GM21825 (cell line): Measurements from ENCODE around the gene TTLL11.

ENCODE experiments used
- ATAC-seq: cut with Tn5 transposase; IDR thresholded peaks from one replicate; pipeline ENCODE4 v1.9.1; 2021; ENCODE audit warnings: mild to moderate bottlenecking, moderate library complexity; ENCODE audit not compliant: unreplicated experiment

Gene TTLL11, protein sequence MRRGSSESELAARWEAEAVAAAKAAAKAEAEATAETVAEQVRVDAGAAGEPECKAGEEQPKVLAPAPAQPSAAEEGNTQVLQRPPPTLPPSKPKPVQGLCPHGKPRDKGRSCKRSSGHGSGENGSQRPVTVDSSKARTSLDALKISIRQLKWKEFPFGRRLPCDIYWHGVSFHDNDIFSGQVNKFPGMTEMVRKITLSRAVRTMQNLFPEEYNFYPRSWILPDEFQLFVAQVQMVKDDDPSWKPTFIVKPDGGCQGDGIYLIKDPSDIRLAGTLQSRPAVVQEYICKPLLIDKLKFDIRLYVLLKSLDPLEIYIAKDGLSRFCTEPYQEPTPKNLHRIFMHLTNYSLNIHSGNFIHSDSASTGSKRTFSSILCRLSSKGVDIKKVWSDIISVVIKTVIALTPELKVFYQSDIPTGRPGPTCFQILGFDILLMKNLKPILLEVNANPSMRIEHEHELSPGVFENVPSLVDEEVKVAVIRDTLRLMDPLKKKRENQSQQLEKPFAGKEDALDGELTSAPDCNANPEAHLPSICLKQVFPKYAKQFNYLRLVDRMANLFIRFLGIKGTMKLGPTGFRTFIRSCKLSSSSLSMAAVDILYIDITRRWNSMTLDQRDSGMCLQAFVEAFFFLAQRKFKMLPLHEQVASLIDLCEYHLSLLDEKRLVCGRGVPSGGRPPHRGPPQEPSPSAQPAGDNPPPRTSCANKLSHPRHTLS

DNA sequence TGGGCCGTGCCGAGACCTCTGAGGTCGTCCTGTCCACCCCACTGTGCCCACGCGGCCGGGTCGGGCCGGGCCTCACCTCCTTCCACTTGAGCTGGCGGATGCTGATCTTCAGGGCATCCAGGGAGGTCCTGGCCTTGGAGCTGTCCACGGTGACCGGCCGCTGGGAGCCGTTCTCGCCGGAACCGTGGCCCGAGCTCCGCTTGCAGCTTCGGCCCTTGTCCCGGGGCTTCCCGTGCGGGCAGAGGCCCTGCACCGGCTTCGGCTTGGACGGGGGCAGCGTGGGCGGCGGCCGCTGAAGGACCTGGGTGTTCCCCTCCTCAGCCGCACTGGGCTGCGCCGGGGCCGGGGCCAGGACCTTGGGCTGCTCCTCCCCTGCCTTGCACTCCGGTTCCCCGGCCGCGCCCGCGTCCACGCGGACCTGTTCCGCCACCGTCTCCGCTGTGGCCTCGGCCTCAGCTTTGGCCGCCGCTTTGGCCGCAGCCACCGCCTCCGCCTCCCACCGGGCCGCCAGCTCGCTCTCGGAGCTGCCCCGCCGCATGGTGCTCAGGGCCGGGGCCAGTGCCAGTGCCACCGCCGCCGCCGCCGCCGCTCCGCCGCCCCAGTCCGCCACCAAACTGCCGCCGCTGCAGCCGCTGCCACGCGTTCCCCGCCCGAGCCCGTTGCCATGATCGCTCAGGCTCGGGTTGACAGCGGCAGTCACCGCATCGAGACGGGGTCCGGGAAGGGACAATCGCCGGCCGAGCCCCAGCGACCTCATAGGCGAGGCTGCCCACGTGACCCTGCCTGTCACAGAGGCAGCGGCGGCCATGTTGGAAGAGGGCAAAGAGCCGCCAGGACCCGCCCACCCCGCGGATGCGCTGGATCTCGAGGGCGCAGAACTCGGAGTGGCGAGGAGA lies at the start of gene TTLL11:
Gene TTLL11, minus strand, starts transcription at position 698 of the 896 bp plus-strand sequence. Its CDS starts 160 bp downstream, at position 538.
- ATAC-seq, result peak; percentile 89

DNA sequence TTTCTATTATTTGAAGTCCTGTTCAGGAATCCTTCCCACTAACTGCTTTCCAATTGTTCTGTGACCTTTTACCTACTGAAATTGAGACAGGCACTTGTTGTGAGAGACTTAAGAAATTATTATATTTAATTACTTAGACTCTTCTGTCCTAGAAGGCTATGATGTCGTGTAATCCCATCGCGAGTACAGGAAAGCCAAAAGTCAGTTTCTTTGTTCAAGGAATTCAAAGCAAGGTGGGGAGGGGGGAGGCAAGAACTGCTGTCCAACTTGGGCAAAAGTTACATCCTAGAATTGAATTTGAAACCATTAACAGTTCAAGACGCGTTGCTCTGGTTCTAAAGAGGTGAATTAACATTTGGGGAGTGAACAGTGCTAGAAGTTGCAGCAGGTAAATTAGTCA lies 48.6 kb upstream of the TTLL11 start:
- ATAC-seq, result no peak

GRCh38 chr9:122140368-122141193 lies 47.5 kb upstream of the TTLL11 start:
- ATAC-seq, result no peak

DNA sequence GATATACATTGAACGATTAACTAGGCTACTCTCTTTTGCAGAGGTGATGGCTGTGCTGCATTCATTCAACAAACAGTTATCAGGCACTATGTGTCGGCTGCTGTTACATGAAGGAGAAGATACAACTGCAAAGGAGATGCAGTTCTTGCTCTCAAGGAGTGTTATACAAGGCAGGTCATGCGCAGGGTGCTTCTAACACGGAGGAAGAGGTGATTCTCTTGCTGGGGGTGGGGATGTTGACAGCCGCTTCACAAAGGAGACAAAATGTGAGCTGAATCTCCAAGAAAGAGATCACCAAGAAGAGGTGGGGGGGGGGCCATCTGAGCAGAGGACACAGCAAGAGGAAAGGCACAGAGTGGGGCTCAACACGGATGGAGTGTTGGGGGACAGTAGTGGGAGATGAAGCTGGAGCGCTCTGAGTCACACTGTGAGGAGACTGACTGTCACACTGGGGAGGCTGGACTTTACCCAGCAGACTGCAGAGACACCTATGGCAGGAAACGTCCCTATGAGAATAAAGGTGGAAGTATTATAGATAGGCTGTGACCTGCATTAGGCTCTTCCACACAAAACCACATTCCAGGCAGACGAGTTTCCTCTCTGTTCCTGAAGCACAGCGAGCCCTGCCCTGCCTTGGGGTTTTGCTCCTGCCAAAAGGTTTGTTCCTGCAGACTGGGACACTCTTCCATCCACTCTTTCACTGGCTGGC lies 45.6 kb upstream of the TTLL11 start:
- ATAC-seq, result no peak

DNA sequence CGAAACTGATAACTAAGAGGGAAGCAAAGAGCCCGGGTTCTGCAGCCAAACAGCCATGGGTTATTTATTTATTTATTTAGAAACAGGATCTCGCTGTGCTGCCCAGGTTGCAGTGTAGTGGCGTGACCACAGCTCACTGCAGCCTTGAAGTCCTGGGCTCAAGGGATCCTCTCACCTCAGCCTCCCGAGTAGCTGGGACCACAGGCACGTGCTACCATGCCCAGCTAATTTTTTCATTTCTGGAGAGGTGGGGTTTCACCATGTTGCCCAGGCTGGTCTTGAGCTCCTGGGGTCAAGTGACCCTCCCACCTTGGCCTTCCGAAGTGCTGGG lies 42.4 kb upstream of the TTLL11 start:
- ATAC-seq, result no peak

DNA sequence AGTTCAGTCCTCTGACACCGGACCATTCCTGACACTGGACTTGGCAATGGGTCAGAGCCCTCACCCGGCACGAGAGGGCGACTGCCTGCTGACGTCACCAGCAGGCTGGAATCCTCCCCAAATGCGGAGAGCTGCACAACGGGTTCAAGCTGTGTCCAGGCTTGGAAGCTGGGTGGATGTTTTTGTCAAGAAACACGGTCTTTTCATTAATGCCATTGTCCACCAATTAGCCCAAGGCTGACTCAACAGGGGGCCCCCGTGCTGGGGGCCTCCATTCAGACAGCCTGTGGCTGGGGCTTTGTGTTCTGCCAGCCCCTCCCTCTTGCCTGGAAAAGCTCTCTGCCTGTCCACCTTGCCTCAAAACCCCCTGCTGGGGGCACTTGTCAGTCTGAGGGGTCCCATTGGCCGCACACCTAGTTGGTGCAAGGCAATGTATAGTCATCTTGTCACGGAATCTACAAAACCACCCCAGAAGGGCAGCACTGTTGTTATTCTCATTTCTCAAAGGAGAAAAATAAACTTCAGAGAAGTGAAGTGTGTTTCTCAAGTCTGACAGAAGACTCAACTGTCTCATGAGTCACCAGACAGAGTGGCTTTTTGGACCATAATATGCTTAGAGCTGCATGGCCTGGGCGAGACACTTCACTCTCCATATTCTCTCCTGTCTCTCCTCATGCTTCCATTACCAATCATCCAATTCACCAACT lies 41.9 kb upstream of the TTLL11 start:
- ATAC-seq, result no peak

DNA sequence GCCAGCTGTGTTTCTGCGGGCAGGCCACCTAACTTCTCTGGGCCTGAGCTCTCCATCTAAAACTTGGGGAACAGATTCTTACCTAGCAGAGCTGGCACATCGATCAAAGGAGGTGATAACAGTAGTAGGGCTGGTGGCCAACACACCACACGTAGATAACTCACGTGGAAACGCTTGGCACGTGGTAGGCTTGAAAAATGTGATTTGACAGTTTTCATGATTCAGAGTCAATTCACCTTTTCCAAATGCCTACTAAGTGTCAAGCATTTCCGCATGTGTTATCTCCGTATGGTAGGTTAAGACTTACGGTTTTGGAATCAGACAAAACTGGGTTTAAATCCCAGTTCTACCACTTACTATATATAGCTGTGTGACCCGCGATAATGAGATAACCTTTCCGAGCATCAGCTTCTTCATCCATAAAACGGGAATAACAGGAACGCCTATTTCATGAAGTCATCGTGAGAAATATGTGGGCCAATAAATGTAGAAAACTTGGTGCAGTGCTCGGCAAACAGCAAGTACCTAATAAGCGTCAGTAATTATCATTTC lies 41.0 kb upstream of the TTLL11 start:
- no peak for ATAC-seq

DNA sequence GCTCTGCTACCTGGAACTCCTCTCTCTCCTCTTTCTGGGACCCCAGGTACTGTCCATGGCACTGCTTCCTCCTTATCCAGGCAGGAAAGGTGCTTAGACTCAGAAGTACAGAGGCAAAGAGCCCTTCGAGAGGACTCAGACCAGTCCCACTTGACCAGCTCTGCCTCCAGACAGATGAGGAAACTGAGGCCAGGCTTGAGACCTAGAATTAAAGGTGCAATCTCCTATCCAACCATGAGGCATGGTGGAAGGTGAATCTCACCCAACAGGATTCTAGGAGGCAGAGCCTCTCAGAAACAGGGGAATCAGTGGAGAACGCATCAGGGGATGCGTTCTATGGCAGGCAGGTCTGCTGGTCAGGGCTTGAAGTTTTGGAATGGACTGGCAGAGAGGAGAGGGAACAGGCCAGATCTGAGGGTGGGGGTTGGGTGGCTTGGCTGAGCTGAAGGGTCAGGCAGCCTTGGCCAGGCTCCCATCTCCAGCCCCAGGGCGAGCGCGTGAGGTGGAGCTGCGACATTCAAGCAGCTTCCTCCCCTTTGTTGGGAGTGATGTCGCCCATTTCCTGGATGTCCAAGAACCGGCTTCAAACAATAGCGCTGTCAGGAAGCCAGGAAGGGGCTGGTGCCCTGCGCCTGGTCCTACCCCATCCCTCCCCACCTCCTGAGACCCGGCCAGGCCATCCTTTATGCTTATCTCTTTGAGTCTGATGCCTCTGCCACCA lies 40.3 kb upstream of the TTLL11 start:
- ATAC-seq, result no peak

- ATAC-seq, result no peak
These were observed 39.4 kb upstream of the TTLL11 start for GRCh38 chr9:122132539-122132938.

- ATAC-seq, result no peak
These were observed 38.4 kb upstream of the TTLL11 start for GRCh38 chr9:122131401-122132001.

DNA sequence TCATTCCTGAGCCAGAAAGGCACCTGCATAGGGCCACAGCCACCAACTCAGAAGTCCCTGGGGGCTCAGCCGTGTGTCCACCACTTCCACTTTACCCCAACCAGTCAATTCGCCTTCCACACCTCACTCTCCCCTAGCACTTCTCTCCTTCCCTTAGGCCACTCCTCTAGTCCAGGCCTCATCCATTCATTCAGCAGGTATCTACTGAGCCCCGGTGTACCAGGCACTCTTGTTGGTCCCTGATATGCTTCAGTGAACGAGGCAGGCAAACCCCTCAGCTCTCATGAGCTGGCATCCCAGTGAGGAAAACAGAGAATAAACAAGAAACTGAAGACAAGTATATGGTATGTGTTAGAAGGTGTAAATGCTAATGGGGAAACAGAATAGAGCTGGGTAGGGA lies 37.7 kb upstream of the TTLL11 start:
- ATAC-seq, result no peak

GRCh38 chr9:122129969-122130368 lies 36.9 kb upstream of the TTLL11 start:
- ATAC-seq, result no peak

DNA sequence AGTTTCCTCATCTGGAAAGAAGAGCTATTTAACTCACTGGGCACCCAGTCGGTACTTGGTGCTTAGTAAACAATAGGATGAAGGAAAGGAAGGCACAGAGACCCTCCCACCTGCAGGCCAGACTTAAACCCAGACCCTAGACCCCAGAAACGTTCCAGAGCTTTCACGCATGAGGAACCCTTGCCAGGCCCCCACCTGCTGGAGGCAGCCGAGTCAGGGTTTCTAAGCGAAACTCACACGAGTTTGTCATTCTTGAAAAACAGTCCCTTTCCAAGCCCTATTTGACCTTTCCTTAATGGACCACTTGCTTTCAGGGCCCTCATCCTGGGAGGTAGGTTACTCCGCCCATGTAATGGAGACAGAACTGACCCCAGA lies 35.8 kb upstream of the TTLL11 start:
- ATAC-seq, result no peak

- no peak for ATAC-seq
These were observed 35.2 kb upstream of the TTLL11 start for GRCh38 chr9:122128007-122128968.

GRCh38 chr9:122127396-122127798 lies 34.3 kb upstream of the TTLL11 start:
- no peak for ATAC-seq

DNA sequence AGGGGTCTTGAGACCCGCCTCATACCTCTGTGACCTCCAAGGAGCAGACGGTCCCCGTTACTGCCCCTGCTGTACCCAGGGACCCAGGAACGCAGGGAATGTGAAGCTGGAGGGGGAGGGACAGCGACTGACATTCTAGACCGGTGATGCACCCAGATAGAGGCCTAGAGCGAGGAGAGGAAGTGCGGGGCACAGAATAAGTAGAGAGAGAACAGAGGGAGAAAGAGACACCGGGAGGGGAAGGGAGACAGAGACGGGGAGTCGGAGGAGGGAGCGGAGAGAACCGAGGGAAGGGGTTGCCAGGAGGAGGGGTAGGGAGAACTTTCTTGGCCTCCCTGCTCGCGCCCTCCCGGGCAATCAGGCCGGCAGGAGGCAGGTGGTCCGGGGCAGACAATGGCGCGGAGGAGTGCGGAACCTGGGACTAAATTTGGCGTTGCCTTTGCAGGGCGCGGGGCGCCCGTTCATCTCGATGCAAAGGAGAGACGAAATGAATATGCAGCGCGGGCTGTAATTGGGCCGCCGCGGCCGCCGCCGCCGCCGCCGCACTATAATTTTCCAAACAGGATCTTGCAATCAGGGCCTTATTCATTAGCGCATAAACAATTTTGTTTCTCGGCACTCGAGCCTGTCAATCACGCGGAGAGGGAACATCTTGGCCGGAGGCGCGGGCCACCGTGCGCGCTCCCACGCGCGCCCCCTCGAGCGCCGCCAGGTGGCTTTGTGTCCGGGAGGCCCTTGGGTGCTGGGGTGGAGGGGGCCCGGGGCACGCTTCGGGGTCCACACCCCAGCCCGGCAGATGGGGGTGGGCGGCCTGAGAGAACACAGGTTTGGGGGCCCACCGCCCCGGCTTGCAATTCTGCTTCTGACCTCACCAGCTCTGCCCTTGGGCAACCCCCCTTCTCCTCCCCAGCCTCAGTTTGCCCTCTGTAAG lies 33.5 kb upstream of the TTLL11 start:
- ATAC-seq, result no peak
